B cell (primary cell): ENCODE measurements around the gene TEDC1. TPM values are rescaled to one million over a fixed set of nuclear protein-coding genes. Genes with fewer than 3 reads are reported as not detected.

Source experiments
- ATAC-seq: fragments of 200-7000 bp; cut with Tn5 transposase; one replicate; pipeline ENCODE4 v1.10.0; 2021; ENCODE audit warnings: low read depth, mild to moderate bottlenecking, moderate number of reproducible peaks, moderate library complexity
- CTCF ChIA-PET: fragments of 350-600 bp; sonication (Branson Sonifier 250); formaldehyde crosslinking; loops from one replicate; lab custom pipeline; 2021; ENCODE audit warnings: antibody characterized with exemption, inconsistent platforms; lab: Charles Lee
- POLR2A ChIA-PET: fragments of 350-600 bp; sonication (Branson Sonifier 250); formaldehyde crosslinking; loops from one replicate; lab custom pipeline; 2021; ENCODE audit warnings: antibody characterized with exemption; lab: Charles Lee
- DNase-seq: peaks from one replicate; pipeline ENCODE4 v3.0.0; 2013
- H2AFZ ChIP-seq: 2 replicates; pipeline ENCODE4 v1.6.1; 2012; ENCODE audit warnings: mild to moderate bottlenecking, low read depth, low read length; ENCODE audit not compliant: insufficient read depth, poor library complexity, severe bottlenecking
- H3K27ac ChIP-seq, 2 donors: 1 replicate in 1 of 2; 2 replicates in 1 of 2; pipeline ENCODE4 v1.5.1; 2012 to 2013; ENCODE audit warnings: low read length in 2 of 2, mild to moderate bottlenecking in 2 of 2, moderate library complexity in 1 of 2
- H3K27me3 ChIP-seq, 4 experiments: fragments of 200-600 bp in 1 of 4; sonication (generic) in 1 of 4; replicated peaks in 1 of 4; 1 replicate in 2 of 4; 2 replicates in 2 of 4; pipeline versions ENCODE4 v1.6.1 to v1.7.0; 2013 to 2016; ENCODE audit warnings: low read length in 3 of 4, mild to moderate bottlenecking in 2 of 4, mixed read lengths in 1 of 4, moderate library complexity in 1 of 4; ENCODE audit not compliant: insufficient read depth in 4 of 4, control insufficient read depth in 3 of 4; ENCODE audit errors: control extremely low read depth in 1 of 4
- H3K36me3 ChIP-seq, 2 experiments: replicated peaks in 1 of 2; 1 replicate in 1 of 2; 2 replicates in 1 of 2; pipeline versions ENCODE4 v1.6.1 to v1.7.1; 2013; ENCODE audit warnings: low read length in 1 of 2; ENCODE audit not compliant: insufficient read depth in 2 of 2, control insufficient read depth in 1 of 2; ENCODE audit errors: control extremely low read depth in 1 of 2, extremely low read depth in 1 of 2
- H3K4me1 ChIP-seq, 2 donors: fragments of 200-600 bp in 1 of 2; sonication (generic) in 1 of 2; 1 replicate in 1 of 2; 2 replicates in 1 of 2; pipeline versions ENCODE4 v1.5.1 to v1.6.1; 2013 to 2017; ENCODE audit warnings: low read length in 2 of 2; ENCODE audit not compliant: control insufficient read depth in 2 of 2, insufficient read depth in 2 of 2
- H3K4me2 ChIP-seq: replicated peaks from 2 replicates; pipeline ENCODE3; 2012; ENCODE audit warnings: mild to moderate bottlenecking, low read depth, low read length; ENCODE audit not compliant: poor library complexity, severe bottlenecking
- H3K4me3 ChIP-seq, 5 experiments: fragments of 200-600 bp in 1 of 5; sonication (generic) in 1 of 5; 1 replicate in 3 of 5; 2 replicates in 2 of 5; pipeline versions ENCODE4 v1.5.1 to v1.7.0; 2011 to 2016; ENCODE audit warnings: low read length in 4 of 5, mild to moderate bottlenecking in 4 of 5, low read depth in 2 of 5, control low read depth in 1 of 5, moderate library complexity in 1 of 5; ENCODE audit not compliant: insufficient read depth in 1 of 5; ENCODE audit errors: control extremely low read depth in 1 of 5, extremely low read depth in 1 of 5
- H3K79me2 ChIP-seq: fragments of 200-600 bp; sonication (generic); one replicate; pipeline ENCODE4 v1.6.0; 2016; ENCODE audit warnings: low read length; ENCODE audit not compliant: control insufficient read depth, insufficient read depth
- H3K9ac ChIP-seq: fragments of 200-600 bp; sonication (generic); 2 replicates; pipeline ENCODE4 v1.6.1; 2017; ENCODE audit warnings: mild to moderate bottlenecking, low read length, moderate library complexity
- H3K9me3 ChIP-seq, 3 donors: one replicate each; pipeline versions ENCODE4 v1.6.1 to v1.7.1; 2013; ENCODE audit warnings: low read length in 2 of 3; ENCODE audit not compliant: control insufficient read depth in 2 of 3, insufficient read depth in 1 of 3; ENCODE audit errors: control extremely low read depth in 1 of 3
- H4K20me1 ChIP-seq: 2 replicates; pipeline ENCODE4 v1.6.0; 2012; ENCODE audit warnings: mild to moderate bottlenecking, low read length; ENCODE audit not compliant: insufficient read depth, control insufficient read depth, poor library complexity, severe bottlenecking
- H3K27ac Mint-ChIP-seq: one replicate; pipeline ENCODE4 v1.8.0; 2021; ENCODE audit warnings: mixed read lengths
- H3K27me3 Mint-ChIP-seq: one replicate; pipeline ENCODE4 v1.8.0; 2021; ENCODE audit warnings: mixed read lengths
- H3K4me1 Mint-ChIP-seq: one replicate; pipeline ENCODE4 v1.8.0; 2021; ENCODE audit warnings: mixed read lengths
- H3K4me3 Mint-ChIP-seq: one replicate; pipeline ENCODE4 v1.8.0; 2021; ENCODE audit warnings: mixed read lengths
- H3K9me3 Mint-ChIP-seq: one replicate; pipeline ENCODE4 v1.8.0; 2022; ENCODE audit warnings: mixed read lengths; ENCODE audit not compliant: insufficient read depth
- EZH2 ChIP-seq: IDR thresholded peaks from 2 replicates; pipeline ENCODE4 v1.6.1; 2012; ENCODE audit warnings: borderline replicate concordance, low read depth, mild to moderate bottlenecking, moderate library complexity, low read length; ENCODE audit not compliant: insufficient read depth, poor library complexity, severe bottlenecking
- WGBS: methylation state at CpG from one replicate; pipeline ENCODE4 v1.1.5; 2013; ENCODE audit warnings: missing lambda C conversion rate; ENCODE audit not compliant: insufficient coverage; 5-methylcytosine and 5-hydroxymethylcytosine counted together
- intact Hi-C: fragments of 100-400 bp; cut with micrococcal nuclease; formaldehyde crosslinking; loops from one replicate; pipeline ENCODE4 v1.10.0; 2022
- polyA plus RNA-seq: library from polyadenylated mRNA; depleted of rRNA; stranded (reverse); fragments of >200 nt; gene quantifications from 2 replicates; pipeline ENCODE4 v1.2.3, GENCODE V29; 2012
- total RNA-seq, 2 donors: library from RNA; stranded (reverse); fragments of 120-200 nt in 1 of 2; gene quantifications; 1 replicate in 1 of 2; 2 replicates in 1 of 2; pipeline versions ENCODE4 v1.2.3 to v1.2.4, GENCODE V29; 2013 to 2022
- TF ChIP-seq, protein P1 (sequence below): fragments of 200-600 bp; IDR thresholded peaks from one replicate; pipeline ENCODE4 v1.8.0; 2022; ENCODE audit warnings: antibody characterized with exemption, mild to moderate bottlenecking

TEDC1 gene
- total and polyA plus RNA-seq, 2 donors (not counting 1 experiment from before 2014, with no cell fraction given): 19.7 to 22.2 TPM

- Histone ChIP-seq H3K27ac (peak overlapping the region; percentile 32 to 64), H3K9ac (peak overlapping the region; percentile 29), H3K27me3 (peaks cover 0 to 29% (median 2%) of the 10 kb centered on the region in 4 experiments), H3K4me2 (peak overlapping the region; percentile 77), H4K20me1 (peaks cover 4% of the 10 kb centered on the region), H3K4me1 (peaks cover 49 to 56% of the 10 kb centered on the region in 2 donors), H3K9me3 (peaks cover 0 to 19% (median 0%) of the 10 kb centered on the region in 3 donors), H2AFZ (peak overlapping the region; percentile 76), H3K4me3 (no peak overlapping the region), H3K79me2 (no peaks in the 10 kb centered on the region), H3K36me3 (no peaks in the 10 kb centered on the region)
- WGBS: 17% methylated on average over 7 of the region's 10 CpGs
- DNase-seq (peak; percentile 79), ATAC-seq (peak; percentile 66)
- ChIA-PET CTCF (interaction anchor here (0.6 to 4.2 kb wide), 18 partner anchors 10 to 885 kb away, joined by 3 to 52 read pairs (median 4); partner anchors contain the start of genes CRIP1 and TEDC1), POLR2A (interaction anchor here (0.5 to 1.8 kb wide), 5 partner anchors 11 to 113 kb away, joined by 3 to 6 read pairs (median 4); no protein-coding TSS in a partner anchor)
- intact Hi-C loops: loop anchor here (10.0 kb wide), 1 partner anchor 882 kb away; no protein-coding TSS in a partner anchor
- H3K4me3 Mint-ChIP-seq: peak overlapping the region; percentile 79
- H3K27me3 Mint-ChIP-seq: no peaks in the 10 kb centered on the region
- peaks cover 49% of the 10 kb centered on the region for H3K4me1 Mint-ChIP-seq
- no peaks in the 10 kb centered on the region for H3K9me3 Mint-ChIP-seq
- peak overlapping the region; percentile 90 for H3K27ac Mint-ChIP-seq
- no peak for TF ChIP-seq EZH2
- TF ChIP-seq, protein P1, sequence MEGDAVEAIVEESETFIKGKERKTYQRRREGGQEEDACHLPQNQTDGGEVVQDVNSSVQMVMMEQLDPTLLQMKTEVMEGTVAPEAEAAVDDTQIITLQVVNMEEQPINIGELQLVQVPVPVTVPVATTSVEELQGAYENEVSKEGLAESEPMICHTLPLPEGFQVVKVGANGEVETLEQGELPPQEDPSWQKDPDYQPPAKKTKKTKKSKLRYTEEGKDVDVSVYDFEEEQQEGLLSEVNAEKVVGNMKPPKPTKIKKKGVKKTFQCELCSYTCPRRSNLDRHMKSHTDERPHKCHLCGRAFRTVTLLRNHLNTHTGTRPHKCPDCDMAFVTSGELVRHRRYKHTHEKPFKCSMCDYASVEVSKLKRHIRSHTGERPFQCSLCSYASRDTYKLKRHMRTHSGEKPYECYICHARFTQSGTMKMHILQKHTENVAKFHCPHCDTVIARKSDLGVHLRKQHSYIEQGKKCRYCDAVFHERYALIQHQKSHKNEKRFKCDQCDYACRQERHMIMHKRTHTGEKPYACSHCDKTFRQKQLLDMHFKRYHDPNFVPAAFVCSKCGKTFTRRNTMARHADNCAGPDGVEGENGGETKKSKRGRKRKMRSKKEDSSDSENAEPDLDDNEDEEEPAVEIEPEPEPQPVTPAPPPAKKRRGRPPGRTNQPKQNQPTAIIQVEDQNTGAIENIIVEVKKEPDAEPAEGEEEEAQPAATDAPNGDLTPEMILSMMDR: peak; percentile 67
Observed at GRCh38 chr14:105532735-105533141, 41.7 kb downstream of the TEDC1 start.

DNA sequence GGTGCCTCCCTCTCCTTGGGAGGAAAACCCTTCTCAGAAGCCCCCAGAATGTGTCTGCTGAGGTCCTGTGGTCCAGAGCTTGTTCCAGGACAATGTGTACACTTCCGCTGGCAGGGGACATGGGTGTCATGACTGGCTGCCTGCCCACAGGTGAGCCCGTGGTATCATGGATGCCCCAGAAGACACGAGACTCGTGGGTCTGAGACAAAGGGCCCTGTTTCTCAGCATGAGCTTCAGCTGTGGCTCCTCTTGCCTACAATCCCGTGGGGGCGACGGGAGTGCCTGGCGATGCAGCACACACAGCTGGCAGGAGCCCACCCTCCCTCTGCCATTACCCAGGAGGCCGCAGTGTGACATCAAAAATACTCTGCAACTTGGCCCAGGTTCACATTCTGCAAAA lies 42.3 kb downstream of the TEDC1 start:
- CTCF ChIA-PET: interaction anchor here (0.5 to 4.2 kb wide), 16 partner anchors 9 to 884 kb away, joined by 3 to 52 read pairs (median 4); partner anchors contain the start of genes CRIP1 and TEDC1
- Histone ChIP-seq H3K36me3 (no peaks in the 10 kb centered on the region), H3K79me2 (peaks cover 3% of the 10 kb centered on the region), H3K9me3 (peaks cover 0 to 18% (median 0%) of the 10 kb centered on the region in 3 donors), H3K4me3 (no peak overlapping the region), H3K27ac (no peak overlapping the region), H3K4me1 (peaks cover 48 to 56% of the 10 kb centered on the region in 2 donors), H3K9ac (no peak overlapping the region), H3K4me2 (peak overlapping the region; percentile 77), H4K20me1 (no peaks in the 10 kb centered on the region), H3K27me3 (peaks cover 0 to 27% (median 0%) of the 10 kb centered on the region in 4 experiments), H2AFZ (no peak overlapping the region)
- Mint-ChIP-seq H3K4me3 (peak overlapping the region; percentile 79), H3K4me1 (peaks cover 48% of the 10 kb centered on the region), H3K27me3 (no peaks in the 10 kb centered on the region), H3K9me3 (no peaks in the 10 kb centered on the region), H3K27ac (peak overlapping the region; percentile 17)
- POLR2A ChIA-PET: interaction anchor here (1.6 kb wide), 1 partner anchor 11 kb away, joined by 5 read pairs; no protein-coding TSS in a partner anchor
- intact Hi-C loops: loop anchor here (10.0 kb wide), 1 partner anchor 881 kb away; no protein-coding TSS in a partner anchor
- DNase-seq (no peak), ATAC-seq (no peak)
- WGBS: 25% methylated on average over 9 of the region's 9 CpGs
- TF ChIP-seq, protein P1: no peak
- TF ChIP-seq EZH2: no peak
